Measurements from ENCODE around the gene CACNA1S. TPM values are rescaled to one million over a fixed set of nuclear protein-coding genes. Genes with fewer than 3 reads are reported as not detected.
A peak's percentile ranks its signal among the peaks of the same experiment; 100 is the strongest.

The CACNA1S gene
- total and polyA plus RNA-seq, 2 donors (not counting 1 experiment from before 2014, with no cell fraction given) = not detected

DNA sequence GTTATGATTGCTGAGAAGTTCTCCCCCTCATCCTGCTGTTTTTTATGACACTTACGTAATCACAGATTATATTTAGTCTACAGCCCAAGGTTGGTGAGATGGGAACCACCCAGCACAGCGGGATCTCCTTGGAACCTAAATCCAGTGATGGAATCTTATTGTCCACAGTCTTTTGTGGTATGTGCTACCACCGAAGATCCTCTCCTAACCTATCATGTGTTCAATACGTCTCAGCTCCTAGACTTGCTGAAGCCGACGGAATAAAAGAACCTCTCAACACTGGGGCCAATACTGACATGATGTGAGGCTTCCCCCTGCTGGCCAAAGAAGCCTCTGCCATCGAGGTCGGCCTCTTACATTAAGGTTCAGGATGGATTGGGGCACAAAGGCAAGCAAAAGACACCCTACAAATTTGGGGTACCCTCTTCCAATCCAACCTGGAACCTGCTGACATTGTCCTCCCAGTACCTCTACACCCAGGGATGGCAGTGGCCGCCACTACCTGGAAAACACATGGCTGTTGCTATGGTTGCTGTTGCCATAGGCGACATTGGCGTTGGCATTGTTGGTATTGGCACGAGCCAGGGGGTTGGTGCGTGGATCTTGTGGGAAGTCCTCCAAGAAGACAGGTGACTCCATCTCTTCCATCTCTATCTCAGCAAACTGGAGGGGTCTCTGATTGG is 69.3 kb downstream of the CACNA1S start:
- H3K4me3 ChIP-seq (ENCODE audit: control extremely low read depth in 1 of 5, extremely low read depth in 1 of 5, insufficient read depth in 1 of 5, low read depth in 2 of 5, low read length in 4 of 5) = no peak overlapping the region
- TF ChIP-seq, protein P1, sequence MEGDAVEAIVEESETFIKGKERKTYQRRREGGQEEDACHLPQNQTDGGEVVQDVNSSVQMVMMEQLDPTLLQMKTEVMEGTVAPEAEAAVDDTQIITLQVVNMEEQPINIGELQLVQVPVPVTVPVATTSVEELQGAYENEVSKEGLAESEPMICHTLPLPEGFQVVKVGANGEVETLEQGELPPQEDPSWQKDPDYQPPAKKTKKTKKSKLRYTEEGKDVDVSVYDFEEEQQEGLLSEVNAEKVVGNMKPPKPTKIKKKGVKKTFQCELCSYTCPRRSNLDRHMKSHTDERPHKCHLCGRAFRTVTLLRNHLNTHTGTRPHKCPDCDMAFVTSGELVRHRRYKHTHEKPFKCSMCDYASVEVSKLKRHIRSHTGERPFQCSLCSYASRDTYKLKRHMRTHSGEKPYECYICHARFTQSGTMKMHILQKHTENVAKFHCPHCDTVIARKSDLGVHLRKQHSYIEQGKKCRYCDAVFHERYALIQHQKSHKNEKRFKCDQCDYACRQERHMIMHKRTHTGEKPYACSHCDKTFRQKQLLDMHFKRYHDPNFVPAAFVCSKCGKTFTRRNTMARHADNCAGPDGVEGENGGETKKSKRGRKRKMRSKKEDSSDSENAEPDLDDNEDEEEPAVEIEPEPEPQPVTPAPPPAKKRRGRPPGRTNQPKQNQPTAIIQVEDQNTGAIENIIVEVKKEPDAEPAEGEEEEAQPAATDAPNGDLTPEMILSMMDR (IDR thresholded peaks at IDR 0.05) = peak; percentile 93
- TF ChIP-seq EZH2 (IDR thresholded peaks at IDR 0.05; ENCODE audit: borderline replicate concordance, insufficient read depth, low read depth, low read length, poor library complexity, severe bottlenecking) = no peak
- H3K9me3 ChIP-seq (ENCODE audit: control extremely low read depth in 1 of 3, control insufficient read depth in 2 of 3, insufficient read depth in 1 of 3, low read length in 2 of 3) = no peaks in the 10 kb centered on the region
- no peak overlapping the region for H3K4me2 ChIP-seq (replicated peaks; ENCODE audit: low read depth, low read length, poor library complexity, severe bottlenecking)
- peak overlapping the region; percentile 1 for H3K27ac Mint-ChIP-seq
- DNase-seq = peak; percentile 81
- H3K27me3 ChIP-seq (replicated peaks in 1 of 4; ENCODE audit: control extremely low read depth in 1 of 4, control insufficient read depth in 3 of 4, insufficient read depth in 4 of 4, low read length in 3 of 4) = peaks cover 0 to 3% (median 1%) of the 10 kb centered on the region in 4 experiments
- no peak overlapping the region for H3K9ac ChIP-seq (ENCODE audit: low read length)
- peaks cover 3% of the 10 kb centered on the region for H3K4me1 Mint-ChIP-seq
- ATAC-seq (ENCODE audit: low read depth) = peak; percentile 91
- H2AFZ ChIP-seq (ENCODE audit: insufficient read depth, low read depth, low read length, poor library complexity, severe bottlenecking) = no peak overlapping the region
- no peaks in the 10 kb centered on the region for H3K36me3 ChIP-seq (replicated peaks in 1 of 2; ENCODE audit: control extremely low read depth in 1 of 2, control insufficient read depth in 1 of 2, extremely low read depth in 1 of 2, insufficient read depth in 2 of 2, low read length in 1 of 2)
- POLR2A ChIA-PET = interaction anchor here (0.6 to 1.0 kb wide), 2 partner anchors 71 to 1993 kb away, joined by 4 to 6 read pairs; no protein-coding TSS in a partner anchor
- H3K9me3 Mint-ChIP-seq (ENCODE audit: insufficient read depth) = no peaks in the 10 kb centered on the region
- CTCF ChIA-PET = interaction anchor here (0.6 to 15.0 kb wide), 21 partner anchors 9 to 484 kb away, joined by 3 to 303 read pairs (median 4); partner anchors contain the start of gene KIF21B
- WGBS (ENCODE audit: insufficient coverage) = 46% methylated on average over 11 of the region's 13 CpGs
- intact Hi-C loops (cut with micrococcal nuclease) = loop anchor here (1.0 to 10.0 kb wide), 5 partner anchors 16 to 488 kb away; no protein-coding TSS in a partner anchor
- H4K20me1 ChIP-seq (ENCODE audit: control insufficient read depth, insufficient read depth, low read length, poor library complexity, severe bottlenecking) = no peaks in the 10 kb centered on the region
- no peaks in the 10 kb centered on the region for H3K79me2 ChIP-seq (ENCODE audit: control insufficient read depth, insufficient read depth, low read length)
- H3K4me1 ChIP-seq (ENCODE audit: control insufficient read depth in 2 of 2, insufficient read depth in 2 of 2, low read length in 2 of 2) = peaks cover 0 to 2% of the 10 kb centered on the region in 2 donors
- no peak overlapping the region for H3K4me3 Mint-ChIP-seq
- H3K27ac ChIP-seq (ENCODE audit: low read length in 2 of 2) = no peak overlapping the region
- H3K27me3 Mint-ChIP-seq = peaks cover 3% of the 10 kb centered on the region

DNA sequence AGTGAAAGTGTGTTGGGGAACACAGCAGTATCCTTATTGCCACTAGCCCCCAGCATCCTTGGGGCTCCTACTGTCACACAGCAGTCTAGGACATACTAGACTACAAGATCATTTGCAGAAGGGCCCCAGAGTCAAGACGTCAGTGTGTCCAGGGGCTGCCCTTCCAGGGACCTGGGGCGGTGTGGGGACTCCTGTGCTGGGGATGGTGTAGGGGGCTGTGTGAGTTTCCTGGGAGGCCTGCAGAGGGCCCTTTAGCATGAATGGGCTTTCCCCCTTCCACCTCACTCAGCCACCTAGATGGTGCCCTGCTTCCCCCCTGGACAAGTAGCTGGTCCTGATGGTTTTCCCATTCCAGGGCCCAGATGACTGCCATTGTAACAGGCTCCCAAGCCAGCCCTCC is 71.2 kb downstream of the CACNA1S start:
- intact Hi-C loops (cut with micrococcal nuclease) = loop anchor here (10.0 kb wide), 1 partner anchor 486 kb away; no protein-coding TSS in a partner anchor
- peaks cover 3% of the 10 kb centered on the region for H3K4me1 Mint-ChIP-seq
- no peak overlapping the region for H3K4me3 Mint-ChIP-seq
- Histone ChIP-seq H3K4me1 (ENCODE audit: control insufficient read depth in 2 of 2, insufficient read depth in 2 of 2, low read length in 2 of 2) (peaks cover 0 to 2% of the 10 kb centered on the region in 2 donors), H3K4me3 (ENCODE audit: control extremely low read depth in 1 of 5, extremely low read depth in 1 of 5, insufficient read depth in 1 of 5, low read depth in 2 of 5, low read length in 4 of 5) (no peak overlapping the region), H3K9ac (ENCODE audit: low read length) (no peak overlapping the region), H3K79me2 (ENCODE audit: control insufficient read depth, insufficient read depth, low read length) (no peaks in the 10 kb centered on the region), H2AFZ (ENCODE audit: insufficient read depth, low read depth, low read length, poor library complexity, severe bottlenecking) (no peak overlapping the region), H3K9me3 (ENCODE audit: control extremely low read depth in 1 of 3, control insufficient read depth in 2 of 3, insufficient read depth in 1 of 3, low read length in 2 of 3) (no peaks in the 10 kb centered on the region), H3K27me3 (replicated peaks in 1 of 4; ENCODE audit: control extremely low read depth in 1 of 4, control insufficient read depth in 3 of 4, insufficient read depth in 4 of 4, low read length in 3 of 4) (no peaks in the 10 kb centered on the region), H3K27ac (ENCODE audit: low read length in 2 of 2) (no peak overlapping the region), H4K20me1 (ENCODE audit: control insufficient read depth, insufficient read depth, low read length, poor library complexity, severe bottlenecking) (no peaks in the 10 kb centered on the region), H3K4me2 (replicated peaks; ENCODE audit: low read depth, low read length, poor library complexity, severe bottlenecking) (no peak overlapping the region), H3K36me3 (replicated peaks in 1 of 2; ENCODE audit: control extremely low read depth in 1 of 2, control insufficient read depth in 1 of 2, extremely low read depth in 1 of 2, insufficient read depth in 2 of 2, low read length in 1 of 2) (no peaks in the 10 kb centered on the region)
- H3K27me3 Mint-ChIP-seq = peaks cover 3% of the 10 kb centered on the region
- no peak for ATAC-seq (ENCODE audit: low read depth)
- H3K27ac Mint-ChIP-seq = no peak overlapping the region
- TF ChIP-seq, protein P1 (IDR thresholded peaks at IDR 0.05) = no peak
- no peak for TF ChIP-seq EZH2 (IDR thresholded peaks at IDR 0.05; ENCODE audit: borderline replicate concordance, insufficient read depth, low read depth, low read length, poor library complexity, severe bottlenecking)
- POLR2A ChIA-PET = interaction anchor here (0.5 kb wide), 1 partner anchor 20 kb away, joined by 3 read pairs; no protein-coding TSS in a partner anchor
- H3K9me3 Mint-ChIP-seq (ENCODE audit: insufficient read depth) = no peaks in the 10 kb centered on the region
- CTCF ChIA-PET = interaction anchor here (0.9 to 15.0 kb wide), 8 partner anchors 12 to 419 kb away, joined by 5 to 303 read pairs (median 12); partner anchors contain the start of gene KIF21B
- 100% methylated on average over 1 of the region's 2 CpGs for WGBS (ENCODE audit: insufficient coverage)
- no peak for DNase-seq

Data from B cell (primary cell).